ENCODE data around the gene ALDH3B2. TPM values are rescaled to one million over a fixed set of nuclear protein-coding genes. Genes with fewer than 3 reads are reported as not detected.

ALDH3B2 gene
- polyA plus RNA-seq, 1 donor from 2014 or later: not detected

DNA sequence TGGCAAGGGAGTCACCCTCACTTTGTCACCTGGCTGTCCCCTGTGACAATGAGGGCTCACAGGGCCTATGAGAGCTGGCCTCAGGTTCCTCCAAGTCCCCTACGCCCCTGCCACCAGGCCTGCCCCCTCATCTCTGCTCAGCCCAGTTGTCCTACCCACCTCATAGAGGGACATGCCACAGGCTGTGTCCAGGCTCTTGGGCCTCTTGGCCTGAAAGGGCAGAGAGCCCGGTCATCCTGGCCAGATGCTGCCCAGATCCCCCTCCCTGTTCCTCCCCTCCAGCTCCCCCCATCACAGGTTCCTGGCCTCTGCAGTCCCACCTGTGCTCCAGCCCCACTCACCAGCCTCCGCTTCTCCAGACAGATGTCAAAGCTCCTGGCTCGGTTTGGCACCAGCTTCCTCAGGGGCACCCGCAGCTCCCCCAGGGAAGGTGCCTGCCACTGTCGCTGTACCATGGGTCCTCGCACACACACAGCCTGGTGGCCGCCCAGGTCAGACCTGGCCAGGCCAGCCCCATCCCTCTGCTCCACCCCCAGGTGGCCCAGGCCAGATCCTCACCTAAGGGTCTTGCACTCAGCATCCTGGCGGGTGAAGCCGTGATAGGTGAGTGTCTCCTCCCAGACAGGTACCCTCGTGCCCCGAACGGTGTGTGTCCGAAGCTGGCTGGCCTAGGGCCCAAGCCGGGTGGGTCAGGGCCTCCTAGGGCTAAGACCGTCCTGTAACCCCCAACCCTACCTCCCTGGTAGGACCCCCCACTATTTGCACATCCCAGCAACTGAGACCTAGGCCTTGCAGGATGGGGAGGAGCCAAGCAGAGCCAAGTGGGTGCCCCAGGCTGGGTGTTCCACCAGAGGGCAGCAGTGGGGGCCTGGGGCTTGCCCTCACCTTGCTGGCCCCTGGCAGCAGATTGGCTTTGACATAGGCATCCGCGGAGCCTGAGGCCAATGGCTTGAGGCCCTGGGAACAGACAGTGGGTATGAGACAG, 59.4 kb downstream of the ALDH3B2 start:
- Mint-ChIP-seq H3K9me3 (no peaks in the 10 kb centered on the region), H3K4me3 (peak overlapping the region; percentile 75 to 93 (median 82)), H3K27me3 (peaks cover 3% of the 10 kb centered on the region), H3K27ac (peak overlapping the region; percentile 87 to 100 (median 97)), H3K36me3 (peaks cover 8% of the 10 kb centered on the region), H3K4me1 (peaks cover 6 to 16% (median 13%) of the 10 kb centered on the region in 3 donors)

DNA sequence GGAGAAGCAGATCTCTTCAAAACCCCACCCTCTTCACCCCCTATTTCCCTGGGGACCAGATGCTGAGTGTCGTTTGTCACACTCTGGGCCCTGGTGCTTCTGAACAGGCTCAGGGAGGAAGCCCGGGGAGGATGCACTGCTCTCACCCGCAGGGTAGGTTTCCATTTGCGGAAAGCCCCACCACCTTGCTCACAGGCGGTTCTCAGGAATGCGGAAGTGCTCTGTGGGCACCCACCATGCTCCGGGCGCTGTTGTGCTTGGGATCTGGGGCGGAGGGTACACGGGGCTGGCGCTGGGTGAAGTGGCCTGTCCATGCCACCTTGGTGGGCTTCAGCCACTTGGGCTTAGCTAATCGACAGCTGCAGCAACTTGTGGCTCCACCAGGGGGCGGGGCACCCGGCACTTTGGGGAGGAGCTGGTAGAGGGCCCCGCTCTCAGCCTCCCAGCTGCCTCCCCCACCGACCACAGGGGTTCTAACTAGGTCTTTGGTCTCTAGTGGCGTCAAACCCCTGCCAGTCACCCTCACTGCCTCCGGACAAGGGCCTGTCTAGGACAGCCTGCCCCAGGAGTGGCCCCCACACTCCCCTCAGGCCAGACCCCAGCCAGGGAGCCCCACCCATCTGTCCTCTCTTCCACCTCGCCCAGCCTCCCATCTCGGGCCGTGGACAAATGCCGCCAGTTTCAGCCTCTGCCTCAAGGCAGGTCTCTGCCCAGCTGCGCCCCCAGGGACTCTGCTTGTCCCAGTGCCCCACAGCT, 60.3 kb downstream of the ALDH3B2 start:
- Mint-ChIP-seq H3K4me3 (peak overlapping the region; percentile 75 to 93 (median 82)), H3K4me1 (peaks cover 8 to 16% (median 13%) of the 10 kb centered on the region in 3 donors), H3K27me3 (peaks cover 1% of the 10 kb centered on the region), H3K27ac (peak overlapping the region; percentile 87 to 100 (median 97)), H3K9me3 (no peaks in the 10 kb centered on the region), H3K36me3 (peaks cover 8% of the 10 kb centered on the region)

DNA sequence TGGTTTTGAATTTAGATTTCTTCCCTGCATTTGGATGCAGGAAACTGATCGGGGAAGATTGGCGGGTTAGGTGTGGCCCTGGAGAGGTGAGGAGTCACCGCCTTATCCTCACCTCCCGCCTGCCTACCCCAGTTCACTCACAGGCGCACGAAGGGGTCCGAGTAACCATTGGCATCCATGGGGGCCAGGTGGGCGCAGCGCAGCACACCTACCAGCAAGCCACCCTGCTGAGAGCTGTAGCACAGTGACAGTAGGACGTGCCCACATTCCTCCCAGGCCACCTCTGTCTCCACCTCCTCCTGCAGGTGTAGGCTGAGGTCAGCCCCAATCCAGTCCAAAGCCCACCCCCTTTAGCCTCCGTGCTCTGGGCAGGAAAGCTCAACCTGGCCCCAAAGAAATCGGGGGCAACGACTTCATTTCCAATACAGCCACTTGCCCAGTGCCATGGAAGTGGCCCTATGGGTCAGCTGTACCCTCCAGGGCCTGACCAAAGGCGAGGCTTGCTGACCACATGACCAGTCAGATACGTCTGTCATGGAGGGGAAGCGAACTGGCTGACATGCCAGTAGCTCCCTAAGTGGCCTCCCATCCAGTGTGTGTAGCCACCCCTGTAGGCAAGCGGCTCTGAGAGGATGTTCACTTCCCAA, 61.0 kb downstream of the ALDH3B2 start:
- H3K9me3 Mint-ChIP-seq: no peaks in the 10 kb centered on the region
- peak overlapping the region; percentile 87 to 100 (median 97) for H3K27ac Mint-ChIP-seq
- H3K4me1 Mint-ChIP-seq: peaks cover 12 to 16% (median 14%) of the 10 kb centered on the region in 3 donors
- H3K27me3 Mint-ChIP-seq: peaks cover 1% of the 10 kb centered on the region
- peak overlapping the region in 3 of 4 donors; percentile 79 to 93 (median 86) for H3K4me3 Mint-ChIP-seq
- peaks cover 12% of the 10 kb centered on the region for H3K36me3 Mint-ChIP-seq

DNA sequence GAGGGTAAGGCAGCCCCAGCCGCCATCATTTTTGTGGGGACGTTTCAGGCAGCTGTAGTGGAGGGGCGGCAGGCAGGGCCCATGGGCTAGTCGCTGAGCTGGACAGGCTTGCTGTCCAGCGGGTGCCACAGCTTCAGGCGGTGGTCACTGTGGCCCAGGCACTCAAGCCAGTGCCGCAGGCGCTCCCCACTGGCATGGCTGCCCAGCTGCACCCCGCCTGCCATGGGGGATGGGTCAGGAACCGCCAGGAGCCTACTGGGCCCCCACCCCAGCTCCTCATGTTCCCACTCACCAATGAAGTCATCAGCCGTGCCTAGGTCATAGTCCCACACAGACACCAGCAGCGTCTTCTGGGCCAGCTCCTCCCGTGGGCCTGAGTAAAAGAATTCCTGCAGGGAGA, 61.7 kb downstream of the ALDH3B2 start:
- H3K9me3 Mint-ChIP-seq: no peaks in the 10 kb centered on the region
- peaks cover 10% of the 10 kb centered on the region for H3K36me3 Mint-ChIP-seq
- H3K27me3 Mint-ChIP-seq: peaks cover 1% of the 10 kb centered on the region
- H3K27ac Mint-ChIP-seq: peak overlapping the region in 1 of 3 donors; percentile 87
- H3K4me3 Mint-ChIP-seq: peak overlapping the region in 2 of 4 donors; percentile 32 to 66
- peaks cover 12 to 16% (median 14%) of the 10 kb centered on the region in 3 donors for H3K4me1 Mint-ChIP-seq

Other genes starting within 250 kb of the ALDH3B2 start
- gene RPS6KB2, start 246.1 kb downstream of the ALDH3B2 start, polyA plus RNA-seq: 65.1 TPM
- 1,093 TPM for gene PTPRCAP, start 236.9 kb downstream of the ALDH3B2 start, polyA plus RNA-seq
- gene CORO1B, start 231.1 kb downstream of the ALDH3B2 start, polyA plus RNA-seq: 19.9 TPM
- 1.8 TPM for gene GPR152, start 221.9 kb downstream of the ALDH3B2 start, polyA plus RNA-seq
- gene CABP4, start 219.3 kb downstream of the ALDH3B2 start, polyA plus RNA-seq: 3.9 TPM
- gene TMEM134, start 205.4 kb downstream of the ALDH3B2 start, polyA plus RNA-seq: 272 TPM
- 158 TPM for gene AIP, start 191.6 kb downstream of the ALDH3B2 start, polyA plus RNA-seq
- gene PITPNM1, start 169.3 kb downstream of the ALDH3B2 start, polyA plus RNA-seq: 40.6 TPM
- gene CDK2AP2, start 166.5 kb downstream of the ALDH3B2 start, polyA plus RNA-seq: 133 TPM
- not detected for gene CABP2, start 151.2 kb downstream of the ALDH3B2 start, polyA plus RNA-seq
- 214 TPM for gene GSTP1, start 90.8 kb downstream of the ALDH3B2 start, polyA plus RNA-seq
- gene NDUFV1, start 67.7 kb downstream of the ALDH3B2 start, polyA plus RNA-seq: 121 TPM
- gene NUDT8, start 44.7 kb downstream of the ALDH3B2 start, polyA plus RNA-seq: 2.9 TPM
- gene TBX10, start 34.9 kb downstream of the ALDH3B2 start, polyA plus RNA-seq: not detected
- 0.63 TPM for gene ACY3, start 23.9 kb downstream of the ALDH3B2 start, polyA plus RNA-seq